Measurements from ENCODE around the gene BMX.

Gene BMX

DNA sequence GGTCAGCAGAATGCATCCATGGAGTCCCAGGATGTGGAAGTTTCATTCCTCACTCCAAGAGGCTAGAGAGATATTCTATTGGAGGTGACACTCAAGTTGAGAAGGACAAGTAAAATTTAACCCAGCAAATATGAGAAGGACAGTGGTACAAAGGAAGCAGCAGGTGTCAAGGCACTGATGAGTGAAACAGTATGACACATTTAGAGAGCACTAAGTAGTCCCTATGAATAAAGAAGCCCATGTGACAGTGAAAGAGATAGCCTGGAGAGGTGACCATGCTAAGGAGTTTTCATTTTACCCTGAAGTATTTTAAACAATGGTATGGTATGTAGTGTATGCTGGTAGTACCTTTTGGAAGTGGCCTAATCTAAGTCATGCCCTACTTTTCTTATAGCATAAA is 9.2 kb downstream of the BMX start:
- no peak for DNase-seq

DNA sequence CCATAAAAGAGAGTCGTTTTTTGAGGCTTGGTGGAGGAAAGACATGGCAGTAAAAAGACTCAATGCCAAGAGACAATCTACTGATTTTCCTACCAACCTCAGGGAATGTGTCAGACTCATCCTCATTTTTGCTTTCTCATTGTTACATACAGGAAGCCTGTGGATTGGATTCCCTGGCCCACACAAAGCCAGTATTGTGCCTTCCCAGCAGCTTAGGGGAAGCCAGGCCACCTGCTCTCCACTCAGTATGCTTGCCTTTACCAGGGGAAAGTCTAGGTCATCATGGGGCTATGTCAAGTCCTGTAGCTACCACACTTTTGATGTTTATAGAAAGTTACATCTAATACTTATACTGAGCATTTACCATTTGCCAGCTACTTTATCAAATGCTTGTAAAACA is 11.0 kb downstream of the BMX start:
- no peak for DNase-seq

DNA sequence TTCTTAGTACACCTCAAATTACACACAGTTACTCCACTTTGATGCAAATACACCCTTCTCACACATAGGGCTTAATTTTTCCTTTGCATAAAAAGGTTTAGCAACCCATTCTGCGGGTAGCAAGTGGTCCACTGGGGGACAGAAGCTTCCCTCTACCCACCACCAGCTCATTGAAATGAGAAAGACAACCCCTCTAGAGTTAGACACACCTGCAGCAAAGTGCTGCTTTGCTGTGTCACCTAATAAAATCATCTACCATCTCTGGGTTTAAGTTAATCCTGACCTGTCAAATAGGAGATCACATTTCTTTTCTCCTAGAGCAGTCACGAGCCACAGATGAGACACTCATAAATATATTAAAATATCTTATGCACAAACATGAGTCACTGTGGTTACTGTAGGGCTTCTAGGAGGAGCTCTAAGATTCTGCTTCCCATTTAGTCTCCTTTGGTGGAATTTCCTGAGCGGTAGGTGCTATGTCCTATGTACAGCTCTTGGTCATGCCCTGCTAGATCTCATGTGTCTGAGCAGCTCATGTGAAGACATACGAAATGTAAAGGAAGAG is 11.9 kb downstream of the BMX start:
- no peak for DNase-seq

DNA sequence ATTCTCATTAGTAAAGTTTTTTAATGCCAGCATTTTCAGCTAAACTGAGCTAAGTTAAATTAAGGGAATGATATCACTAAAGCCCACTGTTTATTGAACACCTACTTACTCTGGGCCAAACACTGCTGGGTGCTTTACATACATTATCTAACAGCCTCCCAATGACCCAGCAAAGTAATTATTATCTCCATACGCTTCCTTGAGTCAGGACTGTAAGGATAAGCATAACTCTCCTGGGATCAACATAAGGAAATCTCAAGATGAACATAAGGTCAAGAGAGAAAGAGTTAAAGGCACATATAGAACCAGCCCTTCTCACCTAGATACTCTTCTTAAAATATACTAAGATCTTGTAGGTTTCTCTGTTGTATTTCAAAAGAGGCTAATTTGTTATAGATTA is 13.7 kb downstream of the BMX start:
- no peak for DNase-seq

DNA sequence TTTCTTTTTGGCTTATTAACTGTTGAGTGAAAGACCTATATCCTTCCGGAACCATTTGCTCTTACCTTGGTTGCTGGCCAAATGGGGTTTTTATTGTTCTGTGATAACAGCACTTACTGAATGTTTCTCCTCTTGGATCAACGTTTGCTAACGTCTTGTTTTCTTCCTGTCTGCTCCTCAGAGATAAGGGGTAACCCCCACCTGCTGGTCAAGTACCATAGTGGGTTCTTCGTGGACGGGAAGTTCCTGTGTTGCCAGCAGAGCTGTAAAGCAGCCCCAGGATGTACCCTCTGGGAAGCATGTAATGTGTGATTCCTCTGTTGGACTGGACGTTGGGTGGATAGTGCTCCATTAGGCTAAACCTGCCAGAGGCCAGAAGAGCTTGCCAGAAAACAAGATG is 15.3 kb downstream of the BMX start:
- DNase-seq = peak; percentile 62

DNA sequence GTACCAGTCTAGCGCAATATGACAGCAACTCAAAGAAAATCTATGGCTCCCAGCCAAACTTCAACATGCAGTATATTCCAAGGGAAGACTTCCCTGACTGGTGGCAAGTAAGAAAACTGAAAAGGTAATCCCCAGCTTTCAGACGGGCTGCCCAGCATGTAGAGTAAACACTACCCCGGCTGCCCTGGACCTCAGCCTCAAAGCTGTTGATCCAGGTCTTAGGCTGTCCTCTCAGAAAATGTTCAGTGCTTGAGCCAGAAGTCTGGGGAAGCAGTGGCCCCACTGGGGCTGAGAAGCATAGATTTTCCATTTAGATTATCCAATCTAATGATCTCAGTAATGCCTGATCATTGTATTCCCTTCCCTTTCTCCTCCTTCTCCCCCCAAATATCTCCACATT is 21.9 kb downstream of the BMX start:
- no peak for DNase-seq

DNA sequence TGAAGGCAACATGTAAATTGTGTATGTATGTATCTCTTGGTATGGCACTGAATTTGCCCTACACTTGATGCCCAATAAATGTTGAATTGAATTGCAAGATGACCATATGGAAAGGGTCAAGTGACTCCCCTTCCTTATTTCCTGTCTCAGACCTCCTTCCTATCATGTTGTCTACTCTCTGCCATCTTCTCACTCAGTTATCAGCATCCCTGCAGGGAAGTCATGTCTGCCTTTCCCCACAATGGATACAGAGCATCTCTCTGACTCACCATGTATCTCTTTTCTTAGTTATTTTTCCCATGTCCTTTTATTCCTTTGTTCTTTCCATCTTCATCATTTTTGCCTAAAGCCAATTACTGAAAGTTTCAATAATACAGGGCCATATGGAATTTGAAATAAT is 22.5 kb downstream of the BMX start:
- no peak for DNase-seq

DNA sequence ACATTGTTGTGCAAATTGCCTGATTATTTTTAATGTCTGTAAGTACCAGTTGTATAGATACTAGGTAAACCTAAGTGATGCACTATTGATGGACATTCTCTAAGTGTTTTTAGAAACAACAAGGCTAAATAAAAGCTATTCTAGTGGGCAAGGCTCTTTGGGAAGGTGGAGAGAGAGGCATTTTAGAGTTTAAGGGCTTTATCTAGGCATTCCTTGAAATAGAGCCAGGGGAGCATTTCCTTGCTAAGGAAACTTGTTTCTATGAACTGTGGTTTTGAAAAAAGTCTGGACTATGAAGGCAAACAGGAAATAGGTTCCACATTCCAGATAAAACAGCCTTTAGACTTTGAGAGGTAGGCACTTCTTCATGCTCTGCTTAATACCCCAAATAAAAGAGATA is 23.8 kb downstream of the BMX start:
- DNase-seq = no peak

DNA sequence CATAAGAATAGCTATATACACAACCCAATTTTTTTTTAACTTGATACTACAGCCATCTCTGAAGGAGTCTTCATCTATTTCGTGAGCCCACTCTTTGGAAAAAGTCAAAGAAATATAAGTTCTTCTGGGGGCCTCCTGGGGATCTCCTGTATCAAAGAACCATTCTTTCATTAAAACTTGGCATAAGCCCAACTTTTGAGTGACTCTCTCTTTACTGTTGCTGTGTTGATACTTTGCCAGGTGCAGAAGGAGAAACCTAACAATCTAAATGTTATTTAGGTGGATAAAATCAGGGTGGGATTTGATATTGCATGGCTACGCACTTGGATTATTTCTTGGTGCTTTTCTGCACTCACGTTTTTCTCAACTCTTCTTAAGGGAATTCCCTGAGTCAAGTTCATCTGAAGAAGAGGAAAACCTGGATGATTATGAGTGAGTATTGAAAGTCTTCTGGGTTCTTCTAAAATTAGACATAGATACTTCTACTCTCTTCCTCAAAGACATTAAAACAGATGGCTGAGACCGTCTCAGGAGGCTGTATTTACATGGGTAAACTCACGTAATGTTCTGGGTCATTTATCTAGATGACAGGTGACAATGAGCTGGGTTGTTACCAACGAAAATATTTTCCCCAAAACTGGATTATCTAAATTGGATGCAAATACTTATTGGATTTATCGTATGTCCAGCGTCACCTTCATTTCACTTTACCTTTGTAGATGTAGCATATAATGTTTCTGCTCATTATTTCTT is 25.2 kb downstream of the BMX start:
- DNase-seq = no peak

DNA sequence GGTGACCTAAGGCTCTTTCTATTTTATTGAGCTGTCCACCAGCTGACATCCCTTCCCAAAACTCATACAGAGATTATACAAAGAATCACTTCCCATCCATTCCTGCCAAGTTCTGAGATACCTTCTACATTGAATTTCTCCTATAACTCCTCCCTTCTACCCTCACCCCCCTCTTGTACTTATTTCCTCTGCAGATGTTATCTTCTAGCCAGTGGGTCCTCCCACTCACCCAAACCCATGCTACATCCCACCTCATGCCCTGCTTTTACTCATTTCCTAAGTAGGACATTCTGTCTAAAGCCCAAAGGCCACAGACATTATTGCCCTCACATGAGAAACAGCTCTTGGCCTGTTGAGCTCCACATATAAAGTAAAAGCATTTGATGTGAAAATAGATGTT is 28.6 kb downstream of the BMX start:
- DNase-seq = no peak

DNA sequence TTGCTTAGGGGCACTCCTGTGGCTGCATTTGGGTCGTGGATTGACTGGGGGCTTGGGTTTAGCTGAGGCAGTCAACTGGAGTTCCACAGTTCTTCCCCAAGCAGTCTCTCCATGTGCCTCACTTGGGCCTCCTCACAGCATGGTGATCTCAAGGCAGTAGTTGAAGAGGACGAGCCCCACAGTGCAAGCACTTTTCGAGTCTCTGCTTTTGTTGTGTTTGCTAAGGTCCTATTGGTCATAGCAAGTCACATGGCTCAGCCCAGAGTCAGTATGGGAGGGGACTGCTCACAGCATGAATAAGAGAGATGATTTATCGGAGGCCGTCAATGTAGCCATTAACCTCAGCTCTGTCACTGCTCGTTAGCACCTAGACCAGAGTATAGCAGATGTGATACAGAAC is 29.7 kb downstream of the BMX start:
- DNase-seq = no peak

DNA sequence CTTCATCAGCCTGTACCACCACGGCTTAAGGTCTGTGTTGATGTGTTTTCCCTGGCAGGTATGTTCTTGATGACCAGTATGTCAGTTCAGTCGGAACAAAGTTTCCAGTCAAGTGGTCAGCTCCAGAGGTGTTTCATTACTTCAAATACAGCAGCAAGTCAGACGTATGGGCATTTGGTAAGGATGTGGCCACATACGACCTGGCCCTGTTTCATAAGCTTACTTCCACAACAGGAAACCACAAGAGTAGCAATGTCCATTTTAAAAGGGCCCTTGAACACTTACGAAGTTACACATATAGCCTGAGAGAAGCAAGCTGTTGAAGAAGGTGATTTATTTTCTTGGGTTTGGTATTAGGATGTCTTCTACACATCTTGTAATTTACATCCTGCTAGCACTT is 46.1 kb downstream of the BMX start:
- no peak for DNase-seq

DNA sequence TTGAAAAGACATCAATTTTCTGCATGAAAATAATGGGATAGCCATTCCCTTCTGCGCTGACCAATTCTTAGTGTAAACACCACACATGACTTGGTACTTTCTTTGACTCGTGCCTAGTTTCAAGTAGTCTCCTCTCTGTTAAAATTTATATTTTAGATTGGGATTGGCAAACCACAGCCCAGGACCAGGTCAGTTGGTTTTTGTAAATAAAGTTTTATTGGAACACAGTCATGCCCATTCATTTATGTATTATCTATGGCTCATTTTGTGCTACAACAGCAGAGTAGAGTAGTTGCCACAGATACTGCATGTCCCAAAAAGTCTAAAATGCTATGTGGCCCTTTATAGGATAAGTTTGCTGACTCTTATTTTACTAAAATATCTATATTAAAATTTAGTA is 46.7 kb downstream of the BMX start:
- no peak for DNase-seq

DNA sequence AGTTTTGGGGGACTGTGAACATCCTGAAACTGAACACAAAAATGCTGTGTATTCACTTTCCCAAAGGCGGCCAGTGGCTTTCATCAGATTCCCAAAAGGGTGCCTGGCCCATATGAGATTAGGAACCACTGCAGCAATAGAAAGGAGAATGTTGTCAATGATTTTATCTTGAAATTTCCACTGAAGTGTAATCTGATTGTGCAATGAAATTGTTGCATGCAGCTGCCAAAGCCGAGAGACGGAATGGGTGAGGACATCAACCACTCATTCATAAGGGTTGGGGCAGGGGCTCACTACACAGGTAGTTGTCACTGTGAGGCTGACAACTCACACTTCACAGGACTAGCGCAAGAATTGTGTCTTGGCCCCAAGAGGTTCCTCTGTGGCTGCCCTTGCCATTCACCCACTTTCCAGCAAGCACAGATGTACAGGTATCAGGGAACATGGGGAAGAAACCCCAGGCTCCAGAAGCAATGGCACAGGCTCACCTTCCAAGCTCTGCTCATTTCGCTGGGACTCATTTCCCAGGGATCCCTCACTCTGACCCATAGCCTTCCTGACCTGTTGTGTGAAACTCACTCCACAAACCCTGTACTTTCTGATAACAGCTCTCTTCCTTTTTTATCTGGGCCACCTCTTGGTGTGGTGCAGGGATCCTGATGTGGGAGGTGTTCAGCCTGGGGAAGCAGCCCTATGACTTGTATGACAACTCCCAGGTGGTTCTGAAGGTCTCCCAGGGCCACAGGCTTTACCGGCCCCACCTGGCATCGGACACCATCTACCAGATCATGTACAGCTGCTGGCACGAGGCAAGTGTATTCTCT is 48.8 kb downstream of the BMX start:
- no peak for DNase-seq

DNA sequence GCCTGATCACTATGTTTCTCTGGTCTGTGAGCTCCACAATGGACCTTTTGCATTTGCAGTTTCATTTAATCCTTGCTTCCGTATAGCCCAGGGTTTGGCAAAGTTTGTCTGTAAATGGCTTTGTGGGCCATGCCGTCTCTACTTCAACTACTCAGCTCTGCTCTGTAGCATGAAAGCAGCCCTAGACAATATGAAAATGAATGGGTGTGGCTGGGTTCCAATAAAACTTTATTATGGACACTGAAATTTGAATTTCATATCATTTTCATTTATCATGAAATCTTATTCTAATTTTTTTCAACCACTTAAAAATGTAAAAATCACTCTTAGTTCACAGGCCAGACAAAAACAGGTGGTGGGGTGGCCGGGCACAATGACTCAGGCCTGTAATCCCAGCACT is 58.6 kb downstream of the BMX start:
- DNase-seq = no peak

DNA sequence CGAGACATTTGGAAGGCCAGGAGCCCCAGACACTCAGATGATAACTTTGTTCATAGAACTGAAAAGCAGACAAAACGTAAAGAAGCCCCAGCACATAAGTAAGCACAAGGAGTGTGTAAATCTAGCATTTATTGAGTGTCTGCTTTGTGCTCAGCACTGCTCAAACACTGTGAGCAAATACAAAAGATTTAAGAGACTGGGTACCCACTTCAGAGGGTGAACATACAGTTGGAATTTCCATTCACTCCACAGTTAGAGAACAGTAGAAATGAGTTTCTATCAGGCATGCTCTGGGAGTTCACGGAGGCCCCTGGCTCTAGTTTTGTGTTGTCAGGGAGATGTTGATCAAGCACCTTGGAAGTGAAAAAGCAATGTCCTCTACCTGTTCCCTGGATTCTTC is 60.3 kb downstream of the BMX start:
- DNase-seq = no peak

DNA sequence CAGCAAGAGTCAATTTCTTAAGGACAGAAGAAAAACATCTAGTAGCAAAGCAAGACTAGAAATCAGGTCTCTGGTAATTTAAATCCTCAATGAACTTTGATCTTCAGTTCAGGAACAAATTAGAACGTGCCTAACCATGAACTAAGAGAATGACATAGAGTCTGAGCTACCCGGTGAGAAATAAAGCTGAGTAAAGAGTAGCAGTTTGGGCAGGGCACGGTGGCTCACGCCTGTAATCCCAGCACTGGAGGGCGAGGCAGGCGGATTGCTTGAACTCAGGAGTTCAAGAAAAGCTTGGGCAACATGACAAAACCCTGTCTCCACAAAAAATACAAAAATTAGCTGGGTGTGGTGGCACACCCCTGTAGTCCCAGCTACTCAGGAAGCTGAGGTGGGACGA is 62.4 kb downstream of the BMX start:
- DNase-seq = no peak

DNA sequence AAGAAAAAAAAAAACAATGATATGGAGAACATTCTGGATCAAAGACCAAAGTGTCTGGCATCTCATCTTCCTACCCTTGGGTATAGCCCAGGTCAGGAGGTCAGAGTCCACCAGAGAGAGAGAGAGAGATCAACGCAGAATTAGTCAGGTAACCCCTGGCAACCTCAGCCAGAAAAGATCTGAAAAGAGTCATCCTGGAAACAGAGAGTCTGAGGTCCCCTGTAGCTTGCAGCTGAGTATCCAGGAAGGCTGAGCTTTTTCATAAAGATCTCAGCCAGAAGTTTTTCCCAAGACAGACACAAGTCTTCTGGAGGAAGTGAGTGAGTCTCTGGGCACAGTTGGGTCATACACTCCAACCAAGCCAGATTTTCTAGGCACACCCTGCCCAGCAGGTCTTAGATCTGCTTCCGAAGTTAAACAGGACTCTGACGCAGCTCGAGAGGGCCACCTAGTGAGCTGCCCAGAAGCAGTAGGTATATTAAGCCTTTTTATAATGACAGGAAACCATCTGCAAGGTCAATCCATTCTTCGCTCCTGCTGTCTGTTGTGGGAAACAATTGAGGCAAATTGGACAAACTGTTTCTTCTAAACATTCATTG is 64.5 kb downstream of the BMX start:
- DNase-seq = peak; percentile 55

DNA sequence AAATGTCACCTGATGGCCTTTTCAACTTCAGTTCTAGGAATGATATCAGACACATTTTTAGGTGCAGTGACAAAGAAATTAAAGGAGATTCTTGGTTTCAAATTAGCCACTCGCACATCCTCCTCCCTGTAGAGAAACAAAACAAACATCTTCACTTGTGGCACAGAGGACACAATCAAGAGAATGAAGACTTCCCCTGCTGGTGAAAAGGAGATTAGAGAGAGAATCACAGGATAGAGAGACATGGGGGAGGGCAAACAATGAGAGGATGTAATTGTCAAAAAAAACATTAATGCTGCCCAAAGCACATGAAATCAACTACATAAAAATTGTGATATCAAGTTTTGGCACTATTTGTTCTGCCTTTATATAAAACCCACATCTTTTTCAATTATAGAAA is 65.6 kb downstream of the BMX start:
- DNase-seq = no peak

DNA sequence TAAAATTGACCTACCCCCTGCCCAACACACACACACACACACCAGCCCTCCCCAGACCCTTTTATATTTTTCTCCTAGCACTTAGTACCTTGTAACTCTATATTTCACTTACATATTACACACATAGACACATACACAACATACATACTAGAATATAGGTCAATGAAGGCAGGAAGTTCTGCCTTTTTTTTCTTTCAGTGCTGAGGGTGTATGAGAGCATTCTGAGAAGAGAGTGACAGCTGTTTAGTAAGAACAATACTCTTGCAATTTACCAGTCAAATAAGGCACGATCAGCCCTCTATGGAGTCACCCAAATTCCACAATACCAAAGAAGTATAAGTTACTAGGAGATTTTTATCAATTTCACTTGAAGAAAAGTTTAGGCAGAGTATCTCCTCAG is 66.7 kb downstream of the BMX start:
- no peak for DNase-seq

DNA sequence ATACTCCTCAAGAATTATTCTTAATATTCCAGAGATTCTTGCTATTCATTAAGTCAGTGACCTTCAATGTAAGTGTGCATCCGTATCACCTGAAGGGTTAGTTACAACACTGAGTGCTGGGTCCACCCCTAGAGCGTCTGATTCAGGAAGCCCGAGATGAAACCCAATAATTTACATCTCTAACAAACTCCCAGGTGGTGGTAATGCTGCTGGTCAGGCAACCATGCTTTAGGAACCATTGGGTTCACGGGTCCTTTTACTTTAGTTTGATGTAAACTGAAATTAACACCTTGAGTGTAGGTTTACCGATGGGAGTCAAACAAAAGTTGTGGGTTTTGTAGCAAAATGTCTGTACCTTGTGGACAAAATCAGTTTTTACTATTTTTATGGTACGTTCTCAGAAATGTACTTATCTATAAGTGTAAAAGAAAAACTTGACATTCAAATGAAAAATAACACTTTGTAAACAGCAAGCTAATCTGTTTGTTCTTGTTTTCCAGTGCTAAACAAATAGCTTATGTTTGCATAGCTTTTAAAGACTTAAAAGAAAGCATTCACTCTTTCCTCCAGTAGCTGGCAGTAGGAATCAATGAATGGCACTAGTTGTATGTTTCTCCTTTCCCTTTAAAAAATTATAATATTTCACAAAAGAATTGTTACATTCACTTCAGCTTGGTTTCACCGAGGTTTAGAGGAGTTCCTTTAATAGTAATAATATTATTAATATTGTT is 67.4 kb downstream of the BMX start:
- no peak for DNase-seq

DNA sequence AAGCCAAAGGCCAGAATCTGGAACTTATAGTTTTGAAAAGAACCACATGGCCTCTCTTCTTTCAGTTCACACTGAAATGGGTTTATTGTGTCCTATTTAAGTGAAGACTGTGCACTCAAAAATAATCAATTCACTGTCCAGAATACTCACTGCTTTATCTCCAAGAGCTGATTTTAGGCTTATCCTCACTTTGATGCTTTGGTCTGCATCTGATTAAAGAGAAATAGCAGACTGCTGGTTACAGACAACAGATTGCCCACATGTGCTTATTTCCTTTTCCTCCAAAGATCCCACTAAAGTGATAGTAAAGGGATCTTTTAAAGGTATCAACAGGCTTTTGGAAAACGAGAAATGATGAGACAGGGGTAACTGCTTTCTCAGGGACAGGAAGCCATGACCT is 69.5 kb downstream of the BMX start:
- DNase-seq = no peak

DNA sequence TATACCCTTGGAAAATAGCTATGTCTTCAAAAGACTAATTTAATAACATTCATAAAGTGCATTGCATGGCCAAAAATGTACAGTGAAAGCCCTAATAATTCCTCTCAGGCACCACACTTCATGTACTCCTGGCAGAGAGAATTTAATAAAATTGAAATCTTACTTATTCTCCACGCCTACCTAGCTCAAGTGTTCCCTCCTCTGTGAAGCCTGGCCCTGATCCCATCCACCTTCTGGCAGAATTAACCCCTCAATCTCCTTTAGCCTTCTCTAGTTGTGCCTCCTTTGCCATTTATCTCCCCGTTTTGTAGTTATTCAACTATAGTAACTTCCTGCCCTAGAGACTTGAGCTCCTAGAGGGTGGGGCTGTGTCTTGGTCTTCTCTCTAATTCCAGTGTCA is 73.4 kb downstream of the BMX start:
- no peak for DNase-seq

Data from DMS 273 treated with DMSO at 0.1 percent for 48 hours (cell line).